GM19463 (cell line): ENCODE results near the gene SYT9.

Experiments
- ATAC-seq: cut with Tn5 transposase; IDR thresholded peaks from one replicate; pipeline ENCODE4 v1.9.1; 2021; ENCODE audit warnings: mild to moderate bottlenecking, moderate library complexity; ENCODE audit not compliant: unreplicated experiment

Gene SYT9

DNA sequence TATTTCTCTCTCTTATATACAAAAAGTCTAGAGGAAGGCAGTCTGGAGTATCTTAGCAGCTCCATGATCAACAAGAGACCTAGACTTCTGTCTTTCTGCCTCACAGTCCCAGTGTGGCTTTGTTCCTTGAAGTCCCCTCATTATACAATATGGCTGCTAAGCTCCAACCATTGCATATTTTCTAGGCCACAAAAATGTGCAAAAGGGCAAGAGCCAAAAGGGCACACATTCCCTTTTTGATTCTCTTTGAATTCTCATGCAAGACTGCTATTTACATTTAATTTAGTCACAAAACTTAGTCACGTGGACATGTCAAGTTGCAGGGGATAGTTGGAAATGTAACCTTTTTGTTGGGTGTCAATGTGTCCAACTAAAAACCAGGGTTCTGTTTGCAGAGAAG lies 169.4 kb downstream of the SYT9 start:
- ATAC-seq, result no peak

DNA sequence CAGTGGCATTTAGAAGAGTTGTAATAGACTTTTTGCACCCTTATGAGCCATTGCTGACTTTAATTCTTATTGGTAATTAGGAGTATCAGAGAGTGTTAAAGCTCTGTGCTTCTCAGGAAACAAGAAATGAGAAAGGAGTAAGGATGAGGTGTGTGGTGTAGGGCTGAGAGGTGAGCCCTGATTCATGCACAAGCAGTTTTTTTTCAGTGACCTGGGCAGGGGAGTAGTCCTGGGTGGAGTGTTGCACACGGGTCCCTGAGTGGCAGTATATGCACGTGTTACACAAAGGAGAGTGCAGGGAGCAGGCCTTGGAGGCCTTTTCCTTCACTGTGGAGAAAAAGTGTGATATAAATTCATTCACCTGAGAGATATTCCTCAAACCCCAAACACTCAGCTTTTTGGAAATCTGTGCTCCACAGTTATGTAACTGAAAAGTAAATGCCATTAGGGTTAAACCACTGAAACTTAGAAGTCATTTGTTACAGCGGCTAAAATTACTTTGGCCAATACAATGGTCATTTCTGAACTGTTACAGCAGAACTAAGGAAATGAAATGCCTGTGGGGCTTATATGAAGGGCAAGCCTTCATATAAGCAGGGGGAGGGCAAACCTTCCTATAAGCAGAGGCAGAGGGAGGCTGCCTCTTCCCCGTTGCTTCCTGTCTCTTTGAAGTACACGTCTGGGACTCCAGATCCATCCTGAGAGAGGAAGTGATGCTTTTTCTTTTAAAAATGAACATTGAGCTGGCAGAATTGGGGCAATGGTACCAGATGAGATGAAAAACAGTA lies 171.0 kb downstream of the SYT9 start:
- no peak for ATAC-seq

DNA sequence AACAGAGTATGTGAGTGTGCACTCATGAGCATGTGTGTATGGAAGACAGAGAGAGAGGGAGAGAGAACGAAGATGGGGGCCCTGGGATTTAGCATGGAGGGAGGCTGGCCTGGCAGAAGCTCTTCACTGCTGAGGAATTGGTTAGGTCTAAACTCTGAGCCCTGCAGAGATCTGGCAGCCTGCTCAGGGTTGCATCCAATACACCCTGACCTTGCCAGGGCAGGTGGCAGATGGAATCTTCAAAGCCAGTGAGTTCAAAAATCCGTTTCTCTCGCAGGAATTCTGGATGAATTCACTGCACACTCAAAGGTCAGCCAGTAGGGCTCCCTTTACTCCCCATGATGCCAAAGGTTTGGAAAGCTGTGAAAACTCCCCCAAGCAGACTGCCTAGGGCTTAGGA lies 172.2 kb downstream of the SYT9 start:
- ATAC-seq, result no peak

DNA sequence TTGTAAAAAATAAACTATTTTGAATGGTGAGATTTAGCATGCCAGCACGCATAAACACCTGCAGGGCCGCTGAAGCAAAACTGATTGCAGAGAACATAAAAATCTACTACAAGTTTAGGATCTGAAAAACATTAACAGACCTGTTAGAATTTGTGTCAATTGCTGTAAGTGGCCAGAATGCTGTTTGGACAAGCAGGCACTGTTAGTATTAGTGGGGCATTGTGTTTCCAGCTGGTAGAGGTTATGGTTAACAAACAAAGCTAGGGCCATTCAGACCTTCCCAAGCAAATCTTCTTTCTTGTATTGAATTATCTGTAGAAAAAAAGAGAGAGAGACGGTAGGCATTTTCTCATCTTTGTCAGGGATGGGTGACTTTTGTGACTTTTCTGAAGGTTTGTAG lies 176.0 kb downstream of the SYT9 start:
- ATAC-seq, result no peak

DNA sequence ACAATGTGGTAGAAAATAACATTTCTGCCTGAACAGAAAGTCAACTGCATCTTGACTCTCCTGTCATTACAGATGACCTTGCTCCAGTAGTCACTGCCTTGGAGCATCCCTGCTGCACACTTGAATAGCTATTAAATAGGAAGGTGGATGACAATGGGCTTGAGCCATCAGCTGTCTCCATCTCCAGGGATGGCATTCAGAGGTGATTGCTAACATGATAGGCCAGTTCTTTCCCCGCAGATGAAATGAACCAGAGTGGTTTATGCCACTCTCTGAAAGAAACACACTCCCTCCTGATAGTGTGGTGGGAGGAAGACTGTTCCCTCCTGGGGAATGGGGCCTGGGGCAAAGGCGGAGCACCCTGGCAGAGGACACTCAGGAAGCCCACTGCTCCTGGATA lies 176.5 kb downstream of the SYT9 start:
- ATAC-seq, result no peak

DNA sequence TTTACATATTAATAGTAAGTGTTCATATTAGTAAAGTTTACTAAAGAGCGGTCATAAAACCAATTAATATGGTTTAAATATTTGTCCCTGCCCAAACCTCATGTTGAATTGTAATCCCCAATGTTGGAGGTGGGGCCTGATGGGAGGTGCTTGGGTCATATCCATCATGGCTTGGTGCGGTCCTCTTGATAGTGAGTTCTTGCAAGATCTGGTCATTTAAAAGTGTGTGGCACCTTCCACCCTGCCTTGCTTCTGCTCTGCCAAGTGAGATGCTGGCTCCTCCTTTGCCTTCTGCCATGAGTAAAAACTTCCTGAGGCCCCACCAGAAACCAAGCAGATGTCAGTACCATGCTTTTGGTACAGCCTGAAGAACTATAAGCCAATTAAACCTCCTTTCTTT lies 178.8 kb downstream of the SYT9 start:
- no peak for ATAC-seq

DNA sequence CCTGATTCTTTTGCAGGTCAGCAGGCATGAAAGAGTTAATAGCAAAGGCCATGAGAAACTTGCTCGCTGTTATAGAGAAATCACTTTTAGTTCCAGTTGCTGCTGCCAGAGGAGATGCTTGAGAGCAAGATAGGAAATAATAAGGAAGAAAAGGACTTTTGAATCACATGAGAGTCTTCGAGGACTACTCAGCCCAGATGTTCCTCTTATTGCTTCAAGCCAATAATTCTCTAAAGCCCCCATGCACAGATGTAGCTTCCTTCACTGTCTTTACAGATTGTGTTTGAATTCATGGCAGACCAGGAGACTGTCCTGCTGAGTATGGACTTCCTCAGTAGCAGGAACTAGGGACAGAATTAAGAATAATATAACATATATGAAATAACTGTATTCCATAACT lies 183.5 kb downstream of the SYT9 start:
- ATAC-seq, result no peak

DNA sequence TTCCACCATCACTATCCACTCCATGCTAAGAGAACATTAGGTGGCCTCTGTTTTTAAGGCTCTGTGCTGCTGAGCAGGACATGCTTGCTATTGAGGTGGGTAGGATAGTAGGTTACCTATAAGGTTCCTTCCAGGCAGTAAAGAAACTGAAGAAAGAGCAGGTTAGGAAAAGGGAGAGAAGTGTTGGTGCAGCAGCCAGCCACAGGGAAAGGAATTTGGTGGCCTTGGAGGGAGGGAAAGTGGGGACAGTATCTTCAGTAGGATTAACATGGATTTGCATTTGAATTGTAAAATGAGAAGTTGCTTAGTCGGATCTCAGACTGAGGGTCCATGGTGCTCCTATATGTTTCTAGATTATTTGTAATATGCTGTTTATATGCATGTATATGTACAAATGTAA lies 184.4 kb downstream of the SYT9 start:
- ATAC-seq, result no peak

DNA sequence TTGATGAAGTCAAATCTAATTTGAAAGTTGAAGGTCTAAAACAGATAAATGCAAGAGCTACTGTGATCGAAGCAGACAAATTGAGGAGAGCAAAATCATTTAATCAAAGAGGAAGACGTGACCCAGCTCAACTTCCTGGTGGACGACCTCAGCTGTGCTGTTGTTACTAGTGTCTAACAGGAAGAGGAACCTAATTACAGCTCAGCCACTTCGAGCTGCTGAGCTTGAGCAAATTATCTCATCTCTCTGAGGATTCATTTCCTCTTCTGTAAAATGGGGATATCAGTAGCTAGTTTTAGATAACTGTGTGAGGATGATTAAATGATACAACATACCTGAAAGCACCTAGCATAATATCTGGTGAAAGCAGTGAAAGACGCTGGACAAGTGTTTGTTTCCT lies 185.0 kb downstream of the SYT9 start:
- peak; percentile 66 for ATAC-seq

DNA sequence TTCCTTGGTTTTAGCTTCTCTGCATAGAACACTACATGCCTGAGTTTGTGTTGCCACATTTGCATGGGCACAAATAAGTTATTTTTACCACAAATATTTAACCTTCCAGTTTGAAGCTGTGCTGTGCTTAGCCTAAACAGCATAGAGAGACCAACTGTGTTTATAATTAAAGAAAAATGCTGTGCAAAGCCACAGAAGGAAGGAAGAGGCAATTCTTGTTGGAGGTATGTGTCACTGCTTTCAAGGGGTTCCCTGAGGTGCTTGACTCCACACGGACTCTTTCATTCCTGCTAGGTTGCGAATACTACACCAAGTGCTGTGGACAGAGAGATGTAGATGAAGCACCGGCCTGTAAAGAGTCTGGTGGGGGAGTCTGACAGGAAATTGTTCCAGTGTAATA lies 186.0 kb downstream of the SYT9 start:
- no peak for ATAC-seq

DNA sequence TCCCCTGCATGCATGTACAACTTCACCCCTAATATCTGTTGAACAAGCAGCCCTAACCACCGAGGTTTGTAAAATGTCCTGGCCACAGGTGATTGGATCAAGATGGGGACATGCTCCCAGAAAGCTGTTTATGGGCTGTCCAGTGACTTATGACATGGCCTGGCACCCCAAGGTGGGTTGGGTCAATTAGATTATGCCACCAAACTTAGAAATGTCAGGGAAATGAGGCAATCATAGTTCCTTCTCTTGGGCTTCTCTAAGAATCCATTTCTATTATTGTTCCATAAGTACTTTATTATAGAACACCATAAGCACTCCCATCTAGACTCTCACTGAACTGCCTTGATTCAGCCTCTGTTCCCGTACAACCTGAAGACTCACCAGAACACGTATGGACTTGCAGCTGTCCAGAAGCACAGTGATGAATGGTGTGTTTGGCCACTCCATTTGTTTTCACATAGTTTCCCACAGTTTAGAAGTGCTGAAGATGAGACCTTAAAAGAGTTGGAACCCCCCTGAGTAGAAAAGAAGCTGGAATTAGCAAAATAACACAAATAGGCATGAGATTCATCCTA lies 188.1 kb downstream of the SYT9 start:
- no peak for ATAC-seq

DNA sequence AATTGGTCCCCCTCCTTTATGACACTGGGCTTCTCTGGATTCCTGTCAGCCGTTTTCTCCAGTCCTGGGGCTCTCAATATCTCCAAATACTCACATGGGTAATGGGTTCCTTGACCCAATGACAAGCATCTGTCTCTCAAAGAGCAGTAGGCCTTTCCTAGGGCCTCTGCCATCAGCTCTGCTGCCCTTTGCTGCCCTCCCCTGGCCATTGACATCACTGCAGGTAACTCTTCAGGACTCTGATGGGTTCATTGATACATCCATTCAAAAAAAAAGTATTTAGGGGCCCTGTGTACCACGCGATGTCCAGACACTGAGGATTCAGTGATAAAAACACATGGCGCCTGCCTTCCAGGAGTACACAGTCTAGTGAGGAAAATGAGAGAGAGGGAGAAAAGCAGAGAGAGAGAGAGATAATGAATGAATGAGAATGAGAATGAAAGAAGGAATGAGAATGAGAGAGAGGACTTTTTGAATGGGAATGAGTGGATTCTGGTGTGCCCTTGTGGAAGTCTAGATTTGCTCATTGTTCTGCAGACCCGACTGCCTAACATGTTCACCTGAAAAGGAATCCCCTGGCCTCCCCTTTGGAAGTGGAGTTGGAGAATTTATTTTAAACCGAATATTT lies 191.0 kb downstream of the SYT9 start:
- peak; percentile 94 for ATAC-seq

DNA sequence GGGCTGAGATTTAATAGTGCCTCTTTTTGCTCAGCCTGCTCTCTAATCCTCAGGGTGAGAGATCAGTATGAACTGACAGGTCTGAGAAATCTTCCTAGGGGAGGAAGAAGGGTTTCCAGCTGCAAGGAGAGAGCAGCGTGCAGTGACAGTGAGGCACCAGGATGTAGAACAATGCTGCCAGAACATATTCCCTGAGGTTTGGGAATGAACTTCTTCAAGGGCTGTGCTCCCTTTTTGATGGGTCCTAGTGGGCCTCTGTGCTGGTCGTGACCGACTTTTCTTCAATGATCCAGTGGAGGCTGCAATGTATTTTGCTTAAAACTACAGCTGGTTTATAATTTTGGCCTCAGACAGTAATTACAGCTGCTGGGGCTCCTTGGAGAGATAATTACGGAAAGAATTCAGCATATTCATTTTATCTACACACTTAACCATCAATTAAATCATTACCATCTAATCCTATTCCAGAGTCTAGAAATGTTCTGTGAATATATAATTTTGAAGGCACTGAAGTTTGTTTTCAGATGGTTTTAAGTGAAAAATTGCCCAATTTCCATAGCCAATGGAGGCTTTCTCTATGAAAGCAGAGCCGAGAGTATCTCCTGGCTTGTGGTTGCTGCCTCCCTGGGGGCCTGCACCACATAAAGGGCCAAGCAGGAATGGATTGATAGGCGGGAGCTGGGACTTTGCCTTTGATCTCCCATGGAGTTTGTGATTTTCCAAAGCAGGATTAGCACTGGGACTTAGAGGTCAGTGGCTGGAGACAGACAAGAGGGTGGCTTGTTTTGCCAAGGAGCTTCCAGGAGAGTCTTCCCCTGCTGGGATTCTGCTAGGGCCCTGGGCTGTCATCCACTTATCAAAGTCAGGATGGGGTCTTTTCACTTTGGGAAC lies 192.6 kb downstream of the SYT9 start:
- no peak for ATAC-seq

DNA sequence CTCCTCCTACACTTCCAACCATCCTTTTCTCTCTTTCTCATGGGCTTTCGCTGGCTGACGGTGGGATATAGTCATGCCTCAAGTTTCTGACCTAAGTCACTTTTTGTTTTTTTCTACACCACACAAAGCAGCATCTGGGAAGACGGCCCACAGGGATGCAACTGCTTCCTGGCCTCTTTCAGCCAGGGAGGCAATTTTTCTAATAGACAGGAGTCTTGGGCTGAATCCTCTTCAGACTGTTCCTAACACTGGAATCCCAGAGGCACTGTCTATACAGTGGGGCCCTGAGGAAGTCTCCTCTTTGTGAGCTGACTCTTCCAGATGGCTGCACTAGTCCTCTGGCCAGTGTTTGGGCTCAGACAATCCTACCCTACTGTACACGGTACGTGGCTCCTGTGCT lies 193.9 kb downstream of the SYT9 start:
- ATAC-seq, result no peak

DNA sequence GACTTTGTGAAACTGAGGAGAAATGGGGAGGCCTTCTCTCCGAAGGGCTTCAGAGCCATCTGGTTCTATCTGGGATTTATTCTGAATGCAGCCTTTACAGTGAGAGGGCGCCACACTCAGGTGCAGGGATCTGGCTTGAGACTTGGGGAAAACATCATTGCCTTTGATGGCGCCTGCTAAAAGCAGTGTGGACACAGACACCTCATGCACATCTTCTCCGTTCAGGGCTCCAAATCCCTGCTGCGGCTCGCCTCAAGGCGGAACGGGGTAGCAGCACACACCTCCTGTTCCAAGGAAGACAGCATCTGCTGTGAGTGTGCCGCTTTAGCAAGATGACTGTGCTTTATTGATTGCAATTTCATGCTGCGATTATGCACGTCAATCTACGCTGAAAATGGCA lies 196.5 kb downstream of the SYT9 start:
- ATAC-seq, result no peak

DNA sequence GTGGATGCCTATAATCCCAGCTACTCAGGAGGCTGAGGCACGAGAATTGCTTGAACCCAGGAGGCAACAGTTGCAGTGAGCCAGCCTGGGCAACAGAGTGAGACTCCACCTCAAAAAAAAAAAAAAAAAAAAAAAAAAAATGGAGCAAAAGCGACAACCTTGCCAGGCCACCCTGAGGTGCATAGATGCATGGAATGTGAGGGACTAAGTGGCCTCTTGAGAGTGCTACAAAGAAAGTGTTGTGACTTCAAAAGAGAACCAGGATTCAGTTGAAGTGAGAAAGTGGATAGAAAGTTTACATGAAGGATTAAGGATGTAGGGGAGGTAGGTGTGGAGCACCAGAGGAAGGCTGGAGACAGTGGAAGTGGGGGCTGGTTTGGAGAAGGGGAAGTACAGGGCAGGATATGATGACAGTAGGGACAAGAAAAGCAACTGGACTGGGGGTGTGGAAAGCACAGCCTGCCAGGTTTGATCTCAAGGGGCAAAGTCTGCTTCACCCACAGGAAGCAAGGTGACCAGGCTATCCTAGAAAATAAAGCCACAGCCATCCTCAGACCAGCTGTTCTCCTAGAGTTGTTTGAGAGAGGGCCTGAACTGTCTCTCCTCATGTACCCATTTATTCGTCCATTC lies 197.6 kb downstream of the SYT9 start:
- peak; percentile 50 for ATAC-seq

DNA sequence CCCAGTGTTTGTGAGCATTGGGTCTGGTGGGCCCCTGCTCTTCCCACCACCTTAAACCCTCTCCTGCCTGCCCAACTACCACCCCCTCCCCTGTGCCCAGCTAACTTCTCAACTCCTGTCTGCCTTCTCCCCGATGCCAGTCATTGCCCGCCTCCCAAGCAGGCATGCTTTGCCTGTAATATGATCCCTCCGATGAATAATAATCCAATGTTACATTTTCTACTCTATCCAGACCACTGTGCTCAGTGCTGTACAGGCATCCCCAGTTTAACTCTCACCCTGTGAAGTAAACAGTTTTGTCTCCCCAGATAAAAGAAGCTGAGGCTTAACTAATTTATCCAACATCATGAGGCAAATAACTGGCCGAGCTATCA lies 198.1 kb downstream of the SYT9 start:
- ATAC-seq, result no peak

DNA sequence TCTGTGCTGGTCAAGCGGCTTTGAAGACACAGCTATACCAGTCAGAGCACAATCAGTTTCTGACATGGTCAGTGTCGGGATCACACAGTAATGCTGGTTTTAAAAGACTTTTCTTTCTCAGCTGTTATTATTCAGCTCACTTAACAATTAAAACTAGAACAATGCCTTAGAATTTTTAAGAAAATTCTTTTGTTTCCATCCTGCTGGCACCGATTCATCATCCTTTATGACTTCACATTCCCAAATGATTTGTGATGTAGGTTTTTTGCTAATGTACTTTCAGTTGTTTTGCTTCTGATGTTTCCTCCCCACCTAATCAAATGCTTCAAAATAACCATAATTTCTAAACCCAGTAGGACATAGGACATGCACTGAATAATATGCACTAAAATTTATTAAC lies 199.1 kb downstream of the SYT9 start:
- ATAC-seq, result no peak

DNA sequence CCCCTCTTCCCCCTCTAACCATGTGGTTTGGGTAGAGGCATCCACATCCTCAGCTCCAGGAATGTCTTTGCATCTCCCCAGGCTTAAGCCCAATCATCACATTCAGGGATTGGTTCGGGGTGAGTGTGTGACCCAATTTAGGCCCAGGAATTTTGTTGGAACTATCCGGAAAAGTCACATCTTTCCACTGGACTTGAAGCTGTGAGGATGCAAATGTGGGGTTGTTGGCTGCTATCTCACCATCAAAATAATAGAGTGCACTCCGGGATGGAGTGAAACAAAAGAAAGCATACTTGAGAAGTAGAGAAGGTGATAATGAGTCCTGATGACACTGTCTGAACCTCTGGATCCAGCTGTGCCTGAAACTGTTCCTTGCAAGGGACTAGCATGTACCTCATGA lies 199.8 kb downstream of the SYT9 start:
- ATAC-seq, result no peak

DNA sequence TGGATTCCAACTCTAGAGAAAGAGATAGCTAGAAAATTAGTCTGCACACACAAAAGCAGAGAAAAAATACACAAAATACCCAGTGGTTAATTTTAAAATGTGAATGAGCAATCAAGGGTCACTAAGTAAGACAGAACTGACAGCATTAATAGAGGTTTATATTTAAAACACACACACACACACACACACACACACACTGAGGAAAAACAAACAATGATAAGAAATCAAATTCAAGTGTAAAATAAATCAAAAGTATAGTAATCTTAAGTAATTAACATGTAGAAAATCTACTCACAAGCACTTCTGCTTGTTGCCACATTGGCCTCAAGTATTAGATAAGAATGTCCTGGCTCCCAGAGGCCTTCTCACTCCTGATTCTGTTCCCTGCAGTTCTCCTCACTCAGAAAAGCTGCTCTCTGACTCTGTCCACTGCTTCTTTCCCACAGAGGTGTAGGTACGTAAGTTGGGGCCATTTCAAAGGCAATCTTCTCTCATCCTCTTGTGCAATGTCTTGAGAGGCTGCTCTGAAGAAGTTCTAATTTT lies 200.3 kb downstream of the SYT9 start:
- no peak for ATAC-seq

DNA sequence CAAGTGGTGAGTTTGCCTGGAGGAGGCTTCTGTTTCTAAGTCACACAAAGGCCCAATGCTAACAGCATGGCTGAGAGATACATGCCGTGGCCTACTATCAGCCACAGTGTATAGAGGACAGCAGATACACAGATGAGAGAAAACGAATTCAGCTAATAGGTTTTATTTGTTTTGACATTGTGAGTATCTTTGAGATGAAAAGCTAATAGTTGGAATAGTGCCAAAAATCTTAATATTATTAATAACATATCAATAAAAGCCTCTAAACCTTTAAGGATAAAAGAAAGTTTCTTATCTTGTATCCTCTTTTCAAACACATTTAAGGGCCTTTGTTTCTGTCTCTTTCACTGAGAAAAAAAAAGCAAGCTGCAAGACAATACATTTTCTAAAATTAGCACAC lies 203.2 kb downstream of the SYT9 start:
- ATAC-seq, result no peak
